Muscle of arm (tissue), 12 donors: ENCODE results near the gene NKX1-1. TPM values are rescaled to one million over a fixed set of nuclear protein-coding genes. Genes with fewer than 3 reads are reported as not detected.

Experiments used
- DNase-seq: peaks from one replicate; pipeline ENCODE4 v3.0.0-alpha.2; 2013
- polyA plus RNA-seq, 12 donors: library from polyadenylated mRNA; unstranded; fragments of 120-200 nt; gene quantifications; one replicate each; pipeline ENCODE4 v1.2.1, GENCODE V29; 2013; ENCODE audit not compliant: insufficient read length in 12 of 12

NKX1-1 gene
- polyA plus RNA-seq, 12 donors, result not detected

DNA sequence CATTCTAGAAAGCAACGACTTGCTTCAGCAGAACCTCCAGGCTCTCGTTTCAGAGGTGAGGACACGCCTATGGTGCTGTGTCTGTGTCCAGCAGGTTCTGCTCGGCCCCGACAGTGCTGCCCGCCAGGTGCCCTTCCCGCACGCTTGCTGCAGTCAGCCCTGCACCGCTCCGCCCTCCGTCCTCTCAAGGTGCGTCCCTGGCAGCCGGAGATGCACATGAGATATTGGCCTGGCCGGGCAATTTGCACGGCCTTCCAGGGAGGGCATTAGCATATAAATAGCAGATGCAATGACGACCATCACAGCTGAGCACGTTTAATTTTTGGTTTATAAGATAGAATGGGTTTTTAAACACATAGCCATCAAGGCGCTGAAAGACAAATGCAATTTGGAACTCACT, 44.8 kb downstream of the NKX1-1 start:
- DNase-seq, result no peak

DNA sequence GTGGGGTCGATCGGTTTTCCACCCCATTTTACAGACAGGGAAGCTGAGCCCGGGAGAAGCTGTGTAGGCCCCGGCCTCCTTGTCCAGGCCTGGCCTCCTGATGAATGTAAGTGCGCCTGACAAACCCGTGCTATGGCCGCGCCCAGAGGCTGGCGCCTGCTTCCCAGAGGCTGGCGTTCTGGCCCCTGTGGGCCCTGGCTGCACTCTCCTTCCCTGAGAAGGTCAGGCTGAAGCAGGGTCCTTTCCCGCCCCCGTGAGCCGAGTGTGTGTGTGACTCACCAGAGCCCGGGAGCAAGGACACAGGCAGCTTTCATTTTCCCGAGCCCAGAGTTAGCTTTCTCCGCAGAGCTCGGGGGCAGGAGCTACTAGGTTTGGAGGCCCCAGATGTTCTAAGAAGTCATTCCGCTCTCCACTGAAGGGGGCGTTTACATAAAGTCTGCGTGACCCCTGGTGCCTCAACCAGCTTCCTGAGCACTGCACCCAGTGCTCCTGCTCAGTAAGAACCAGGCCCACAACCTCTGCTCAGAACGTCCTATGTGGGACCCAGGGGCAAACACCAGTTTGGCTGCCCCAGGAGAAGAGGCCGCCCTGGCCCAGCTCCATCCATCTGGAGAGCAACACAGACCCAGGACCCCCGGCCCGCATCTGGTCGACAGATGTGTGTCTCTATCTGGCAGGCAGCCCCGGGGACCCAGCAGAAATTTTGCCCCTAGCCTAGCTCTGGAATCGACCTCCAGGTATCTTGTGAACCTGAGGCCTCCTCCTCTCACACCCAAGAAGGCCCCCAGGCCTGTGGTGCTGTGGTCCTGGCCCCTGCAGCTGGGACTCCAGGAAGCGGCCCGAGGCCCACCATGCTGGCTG, 45.6 kb downstream of the NKX1-1 start:
- no peak for DNase-seq

DNA sequence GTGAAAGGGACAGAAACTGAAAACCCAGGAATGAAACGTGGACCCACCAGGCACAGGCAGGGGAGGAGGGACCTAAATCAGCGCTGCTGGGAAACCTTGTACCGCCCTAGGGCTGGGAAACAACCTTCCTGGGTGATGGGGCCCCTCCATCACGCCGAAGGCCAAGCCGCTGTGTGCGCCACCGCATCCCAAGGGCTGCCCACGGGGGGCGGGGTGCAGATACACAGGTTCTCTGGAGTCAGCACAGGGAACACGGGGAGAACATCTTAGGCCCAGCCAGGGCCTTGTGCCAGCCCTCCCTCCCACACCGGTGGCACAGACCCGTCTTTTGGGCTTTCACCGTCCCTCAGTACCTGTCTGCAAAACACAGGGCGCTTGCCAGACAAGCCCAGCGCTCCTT, 46.3 kb downstream of the NKX1-1 start:
- no peak for DNase-seq

DNA sequence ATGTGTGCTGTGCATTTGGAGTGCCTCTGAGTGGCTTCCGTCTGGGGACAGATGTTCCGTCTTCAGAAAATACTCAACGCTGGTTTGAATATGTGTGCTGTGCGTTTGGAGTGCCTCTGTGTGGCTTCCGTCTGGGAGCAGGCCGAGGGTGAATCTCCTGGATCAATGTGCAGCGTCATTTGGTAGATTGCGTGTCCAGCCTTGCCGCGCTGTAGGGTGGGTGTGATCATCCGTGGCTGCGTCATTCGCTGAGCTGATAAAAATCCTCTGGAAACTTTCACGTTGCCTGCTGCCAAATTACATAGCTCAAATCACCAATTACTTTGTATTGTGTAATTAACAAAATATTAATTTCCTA, 47.1 kb downstream of the NKX1-1 start:
- no peak for DNase-seq

DNA sequence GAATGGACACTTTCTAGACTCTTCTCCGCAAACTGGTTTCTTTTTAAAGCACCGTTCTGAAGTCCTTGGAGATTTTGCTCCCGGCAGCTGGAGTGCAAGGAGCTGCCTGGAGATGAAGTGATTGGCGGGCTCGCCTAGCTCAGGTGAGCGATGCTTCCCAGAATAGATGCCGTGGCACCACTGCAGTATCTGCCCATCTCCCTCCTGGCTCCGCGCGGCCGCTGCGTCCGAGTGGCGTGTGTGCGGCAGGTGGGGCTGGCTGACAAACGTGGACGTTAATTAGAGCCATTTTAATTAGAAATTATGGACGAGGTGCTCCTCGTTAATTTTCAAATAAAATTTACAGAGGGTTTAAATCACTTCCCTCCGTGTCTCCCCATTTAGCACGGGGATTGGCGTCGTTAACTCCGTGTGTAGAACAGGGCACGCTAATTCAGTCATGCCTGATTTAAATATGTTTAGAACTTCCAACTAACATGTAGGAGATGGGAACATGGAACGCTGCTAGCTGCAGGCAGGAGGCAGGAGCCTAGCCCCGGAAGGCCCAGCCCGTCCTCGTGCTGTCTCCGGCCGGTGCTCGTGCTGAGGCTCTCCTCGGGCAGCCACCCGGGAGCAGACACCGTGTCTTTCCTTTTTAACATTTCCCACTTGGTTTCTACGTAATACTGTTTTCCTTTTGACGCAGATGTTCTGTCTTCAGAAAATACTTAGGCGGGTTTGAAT, 47.7 kb downstream of the NKX1-1 start:
- no peak for DNase-seq

DNA sequence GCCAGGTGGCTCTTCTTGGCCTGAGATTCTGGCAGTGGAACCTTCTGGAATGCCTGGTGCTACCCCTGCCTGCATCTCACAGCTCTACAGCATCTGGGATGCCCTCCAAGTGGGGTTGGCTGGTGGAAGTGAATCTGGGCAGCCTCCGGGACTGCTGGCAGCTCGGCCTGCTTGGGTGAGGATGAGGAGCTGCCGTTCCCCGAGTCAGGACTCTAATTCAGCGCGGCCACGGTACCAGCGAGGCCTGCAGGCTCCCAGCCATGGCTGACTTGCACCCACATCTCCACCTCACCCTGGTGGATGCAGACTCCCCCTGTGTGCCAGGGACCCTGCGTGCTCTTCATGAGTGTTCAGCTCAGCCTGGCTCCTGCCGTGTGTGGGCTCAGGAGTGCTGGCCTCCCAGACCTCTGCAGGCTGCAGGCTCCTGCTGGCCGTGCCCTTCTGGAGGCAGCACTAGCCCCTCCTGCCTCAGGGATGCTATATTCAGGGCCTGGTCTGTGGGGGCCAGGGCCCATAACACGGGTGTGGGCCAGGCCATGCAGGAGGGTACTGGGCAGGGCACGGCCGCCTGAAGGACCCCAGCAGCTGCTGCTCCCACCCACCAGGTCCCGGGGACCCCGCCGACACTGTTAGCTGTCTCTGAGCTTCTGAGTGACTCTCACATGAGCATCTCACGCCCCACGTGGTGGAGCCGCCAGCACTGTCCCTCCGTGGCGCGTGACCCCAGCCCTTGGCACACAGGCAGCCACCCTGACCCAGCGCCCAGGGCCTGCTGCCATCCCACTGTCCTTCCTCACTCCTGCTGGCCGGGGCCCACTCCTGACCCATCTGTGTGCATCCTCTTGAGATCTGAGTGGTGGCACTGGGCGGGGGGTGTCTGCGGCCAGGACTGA, 48.6 kb downstream of the NKX1-1 start:
- no peak for DNase-seq

DNA sequence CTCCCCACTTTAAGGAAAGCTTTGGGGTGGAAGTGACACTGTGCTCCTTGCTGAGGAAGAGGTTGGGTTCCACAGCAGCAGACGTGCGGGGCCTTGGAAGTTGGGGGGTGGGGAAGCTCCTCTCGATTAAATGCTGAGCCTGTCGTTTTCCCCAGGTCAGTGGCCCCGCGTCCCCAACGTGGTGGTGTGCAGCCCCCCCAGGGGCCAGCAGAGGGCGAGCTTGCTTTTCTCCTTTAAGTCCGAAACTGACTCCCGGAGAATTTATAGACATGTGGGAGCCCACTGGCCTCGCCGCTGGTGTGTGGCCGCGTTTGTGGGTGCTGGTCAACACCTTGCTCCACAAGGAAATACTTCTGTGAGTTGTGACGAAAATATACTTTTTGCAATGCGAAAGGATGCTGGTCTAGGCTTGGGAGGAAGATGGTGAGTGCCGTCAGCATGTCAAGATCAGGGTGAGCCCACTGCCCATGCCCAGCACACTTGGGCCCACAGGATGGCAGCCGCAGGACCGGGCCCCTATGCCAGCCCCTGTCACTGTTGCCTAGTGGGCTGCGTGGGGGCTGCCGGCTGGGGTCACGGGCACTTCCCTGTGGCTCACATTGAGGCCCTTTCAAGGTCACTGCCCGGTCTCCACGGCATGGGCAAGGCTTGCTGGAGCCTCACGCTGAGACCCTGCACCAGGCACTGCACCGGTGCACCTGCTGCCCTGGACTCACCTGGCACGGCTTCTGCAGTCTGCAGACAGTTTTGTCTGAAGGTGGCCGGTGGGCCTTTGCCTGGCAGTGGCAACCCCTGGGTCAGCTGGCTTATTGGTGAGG, 49.9 kb downstream of the NKX1-1 start:
- peak; percentile 50 for DNase-seq

DNA sequence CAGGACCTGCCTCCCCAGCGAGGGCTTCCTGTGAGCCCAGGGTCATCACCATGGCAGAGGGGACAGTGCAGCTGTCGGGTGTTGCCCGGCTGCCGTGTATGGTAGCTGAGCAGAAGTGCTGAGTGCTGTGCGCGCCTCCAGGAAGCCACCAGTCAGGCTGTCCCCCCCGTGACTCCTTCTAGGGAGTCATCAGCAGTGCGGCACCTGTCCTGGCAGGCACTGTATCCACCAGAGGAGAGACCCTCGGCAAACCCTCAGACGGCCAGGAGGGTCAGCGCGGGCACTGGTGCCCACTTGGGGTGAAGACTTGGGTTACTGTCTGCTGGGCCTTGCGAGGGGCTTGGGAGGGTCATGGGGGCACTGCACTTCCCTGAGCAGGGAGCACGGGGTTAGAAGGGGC, 50.9 kb downstream of the NKX1-1 start:
- no peak for DNase-seq

DNA sequence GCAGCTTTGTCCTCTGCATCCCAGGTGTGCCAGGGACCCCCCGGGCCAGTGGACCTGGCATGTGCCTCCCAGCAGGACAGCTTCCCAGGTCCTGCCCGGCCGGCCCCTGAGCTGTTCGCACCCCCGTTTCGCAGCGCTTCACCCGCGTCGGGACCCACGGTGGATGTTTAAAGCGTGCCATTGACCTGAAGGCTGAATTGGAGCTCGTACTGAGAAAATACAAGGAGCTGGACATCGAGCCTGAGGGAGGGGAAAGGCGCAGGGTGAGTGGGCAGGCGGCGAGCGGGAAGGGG, 51.3 kb downstream of the NKX1-1 start:
- DNase-seq, result no peak

DNA sequence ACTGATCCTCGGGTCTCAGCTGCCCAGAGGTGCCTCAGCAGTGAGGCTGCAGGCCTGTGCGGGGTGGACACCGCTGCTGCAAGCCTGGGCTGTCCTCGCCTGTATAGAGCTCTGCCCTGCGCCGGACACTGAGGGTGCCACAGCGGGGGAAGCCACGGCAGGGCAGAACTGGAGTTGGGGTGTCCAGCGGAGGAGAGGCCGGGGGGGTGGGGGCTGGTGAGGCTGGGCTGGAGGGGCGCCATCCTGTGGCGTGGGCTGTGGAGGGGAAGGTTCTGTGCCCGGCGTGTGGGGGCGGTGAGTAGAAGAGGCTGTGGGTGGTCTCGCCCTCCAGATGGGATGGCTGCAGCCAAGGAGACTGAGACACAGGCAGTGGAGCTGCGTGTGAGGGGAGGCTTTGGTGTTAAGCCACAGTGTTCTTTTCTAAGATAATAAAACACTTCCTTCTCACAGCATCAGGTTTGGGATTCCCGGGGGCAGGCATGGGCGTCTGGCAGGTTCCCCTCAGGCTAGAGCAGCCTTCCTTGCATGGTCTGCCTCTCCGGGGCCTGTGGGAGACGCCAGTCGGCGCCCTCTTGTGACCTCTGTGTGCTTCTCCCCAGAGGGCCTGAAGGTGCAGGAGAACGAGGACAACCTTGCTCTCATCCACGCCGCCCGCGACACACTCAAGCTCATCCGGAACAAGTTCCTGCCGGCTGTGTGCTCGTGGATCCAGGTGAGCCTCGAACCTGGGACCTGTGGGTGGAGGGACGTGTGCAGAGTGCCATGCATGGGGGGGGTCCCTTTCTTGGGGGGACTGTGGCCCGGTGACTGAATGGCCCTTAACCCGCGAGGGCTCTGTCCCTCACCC, 51.9 kb downstream of the NKX1-1 start:
- DNase-seq, result no peak

DNA sequence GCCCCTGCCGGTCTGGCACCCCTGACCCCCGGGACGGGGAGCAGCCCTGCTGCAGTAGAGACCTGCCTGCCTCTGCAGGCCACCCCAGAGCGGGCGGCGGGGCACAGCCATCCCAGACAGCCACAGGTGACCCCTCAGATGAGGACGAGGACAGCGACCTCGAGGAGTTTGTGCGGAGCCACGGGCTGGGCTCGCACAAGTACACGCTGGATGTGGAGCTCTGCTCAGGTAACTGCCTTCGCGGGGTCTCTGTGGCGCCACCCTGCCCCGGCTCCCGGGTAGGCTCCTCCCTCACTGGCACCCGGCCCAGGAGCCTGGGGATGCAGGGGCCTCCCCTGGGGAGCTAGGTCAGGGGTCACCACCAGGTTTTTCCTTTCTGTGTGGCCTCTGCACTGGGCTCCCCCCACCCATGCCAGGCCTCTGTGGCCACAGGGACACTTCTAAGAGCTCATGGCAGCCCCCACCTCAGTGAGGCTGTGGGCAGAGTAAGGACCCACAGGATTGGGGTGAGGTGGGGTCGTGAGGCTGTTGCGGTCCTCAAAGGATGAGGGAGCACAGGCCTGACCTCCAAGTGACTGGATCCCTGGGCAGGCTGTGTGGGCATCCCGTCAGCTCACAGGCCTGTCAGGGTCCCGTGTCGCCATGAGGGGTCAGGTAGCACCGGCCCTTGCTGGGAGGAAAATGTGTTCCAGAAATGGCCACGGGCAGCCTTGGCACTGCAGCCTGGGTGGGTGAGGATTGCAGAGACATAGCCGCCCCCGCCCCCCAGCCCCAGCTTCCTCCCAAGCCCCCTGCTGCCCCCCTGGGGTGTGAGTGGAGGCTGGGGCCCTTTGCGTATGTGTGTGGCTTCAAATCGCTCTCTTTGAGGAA, 52.8 kb downstream of the NKX1-1 start:
- DNase-seq, result no peak

Other genes starting within 250 kb of the NKX1-1 start
- gene SPON2, start 233.9 kb downstream of the NKX1-1 start, polyA plus RNA-seq, result 10 to 100 TPM in 11 of 12 donors, not detected in 1; 32.9 to 86.0 (median 45.5) TPM
- gene CTBP1, start 157.3 kb downstream of the NKX1-1 start, polyA plus RNA-seq, result 1,000 to 10,000 TPM in 1 of 12 donors, 100 to 1,000 TPM in 3, 10 to 100 TPM in 8; 78.0 to 2,748 (median 94.9) TPM
- gene MAEA, start 116.6 kb downstream of the NKX1-1 start, polyA plus RNA-seq, result 10 to 100 TPM in 11 of 12 donors, not detected in 1; 27.3 to 58.0 (median 35.1) TPM
- gene UVSSA, start 59.2 kb downstream of the NKX1-1 start, polyA plus RNA-seq, result 10 to 100 TPM in 5 of 12 donors, 1 to 10 TPM in 6, not detected in 1; 4.9 to 21.4 (median 9.3) TPM